NCI-H146 treated with DMSO at 0.1 percent for 48 hours (cell line): ENCODE results near the gene DPY30.

Source experiments
- DNase-seq: peaks from one replicate; lab custom pipeline; 2025; ENCODE audit not compliant: unreplicated experiment; lab: John Stamatoyannopoulos, UW

DPY30 gene

DNA sequence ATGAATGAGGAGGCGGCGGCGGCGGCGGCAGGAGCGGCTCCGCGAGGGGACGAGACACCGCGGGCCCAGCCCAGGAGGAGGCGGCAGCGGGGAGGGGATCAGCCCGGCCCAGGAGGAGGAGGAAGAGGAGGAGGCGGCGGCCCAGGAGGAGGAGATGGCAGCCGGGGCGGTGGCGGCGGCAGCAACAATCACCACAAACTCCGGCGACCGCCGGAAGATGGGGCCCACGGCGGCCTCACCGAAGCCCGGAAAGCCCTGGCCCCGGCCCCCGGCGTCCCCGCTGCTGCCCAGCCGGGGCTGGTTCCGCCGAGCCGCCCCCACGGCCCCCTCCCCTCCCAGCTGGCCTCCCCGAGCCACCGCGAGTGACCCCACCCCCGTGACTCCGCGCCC lies 29.3 kb downstream of the DPY30 start:
- DNase-seq: peak; percentile 12

DNA sequence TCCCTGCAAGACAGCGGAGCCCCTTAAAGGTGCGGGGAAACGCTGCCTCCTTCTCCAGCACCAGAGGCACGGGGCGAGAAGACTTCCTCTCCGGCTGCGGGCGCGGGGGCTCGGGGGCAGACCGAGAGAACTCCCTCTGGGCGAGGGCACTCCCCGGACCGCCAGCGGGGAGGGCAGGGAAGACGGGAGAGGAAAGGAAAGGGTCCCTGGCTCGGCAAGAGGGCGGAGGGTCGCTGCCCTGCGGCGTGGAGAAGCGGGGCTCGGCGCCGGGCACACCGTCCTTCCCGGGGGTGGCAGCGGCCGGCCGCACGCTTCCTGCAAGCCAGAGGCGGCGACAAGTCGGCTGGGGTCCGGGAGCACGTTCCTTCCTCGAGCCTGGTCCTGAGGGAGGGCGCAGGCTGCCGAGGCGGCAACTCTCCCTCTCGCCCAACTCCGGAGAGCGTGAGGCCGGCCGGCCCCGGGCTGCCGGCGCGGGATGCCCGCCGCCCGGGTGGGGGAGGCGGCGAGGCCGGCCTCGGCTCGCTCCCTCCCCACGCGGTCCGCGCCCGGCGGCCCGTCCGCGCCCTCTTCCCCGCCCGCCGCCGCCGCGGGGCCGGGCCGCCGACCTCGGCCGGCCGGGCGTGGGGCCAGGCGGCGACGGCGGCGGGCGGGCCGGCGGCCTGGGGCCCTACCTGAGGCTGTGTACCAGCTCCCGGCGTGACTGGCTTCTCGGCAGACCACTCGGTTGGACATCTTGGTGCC lies 29.9 kb downstream of the DPY30 start:
- DNase-seq: no peak

DNA sequence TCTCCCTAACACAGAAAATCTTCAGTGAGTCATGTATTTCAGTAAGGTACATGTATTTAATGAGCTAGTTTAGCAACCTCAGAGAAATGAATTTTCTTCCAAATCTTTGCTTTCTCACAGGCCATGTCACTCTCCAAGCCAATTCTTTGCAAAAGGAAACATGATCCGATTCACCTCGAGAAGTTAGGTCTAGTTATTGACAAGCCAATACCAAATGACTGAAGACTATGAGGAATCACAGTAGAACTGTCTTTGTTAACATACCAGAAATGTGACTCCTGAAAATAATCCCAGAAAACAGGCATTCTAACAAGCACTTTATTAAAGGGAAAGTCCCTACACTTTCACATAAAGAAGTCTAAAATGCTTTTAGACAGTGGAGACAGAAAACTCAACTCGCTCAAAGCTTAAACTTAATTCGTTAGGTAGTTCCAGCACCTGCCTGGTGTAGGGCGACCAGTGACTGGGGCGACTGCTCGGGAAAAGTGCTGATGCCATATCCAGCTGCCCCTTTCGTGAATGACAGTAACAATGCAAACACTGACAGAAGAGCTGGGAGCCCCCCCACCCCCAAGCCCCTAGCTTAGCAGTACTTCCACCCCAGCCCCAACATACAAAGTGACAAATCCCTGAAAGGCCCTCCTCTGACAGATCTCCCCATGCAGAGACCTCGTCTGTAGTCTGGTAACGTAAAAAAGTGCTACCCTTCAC lies 30.6 kb downstream of the DPY30 start:
- DNase-seq: peak; percentile 20

DNA sequence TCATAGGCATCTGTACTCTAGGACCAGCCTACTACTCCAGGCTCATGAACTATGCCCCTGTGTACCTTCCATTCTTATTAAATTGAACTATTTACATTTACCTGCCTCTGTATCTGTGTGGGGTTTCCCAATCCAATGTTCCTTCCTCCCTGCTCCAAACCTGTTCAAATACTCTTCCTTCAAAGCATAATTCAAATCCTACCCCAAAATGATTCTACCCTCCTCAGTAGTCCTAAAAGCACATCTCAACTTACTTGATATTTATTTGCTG lies 32.5 kb downstream of the DPY30 start:
- no peak for DNase-seq

DNA sequence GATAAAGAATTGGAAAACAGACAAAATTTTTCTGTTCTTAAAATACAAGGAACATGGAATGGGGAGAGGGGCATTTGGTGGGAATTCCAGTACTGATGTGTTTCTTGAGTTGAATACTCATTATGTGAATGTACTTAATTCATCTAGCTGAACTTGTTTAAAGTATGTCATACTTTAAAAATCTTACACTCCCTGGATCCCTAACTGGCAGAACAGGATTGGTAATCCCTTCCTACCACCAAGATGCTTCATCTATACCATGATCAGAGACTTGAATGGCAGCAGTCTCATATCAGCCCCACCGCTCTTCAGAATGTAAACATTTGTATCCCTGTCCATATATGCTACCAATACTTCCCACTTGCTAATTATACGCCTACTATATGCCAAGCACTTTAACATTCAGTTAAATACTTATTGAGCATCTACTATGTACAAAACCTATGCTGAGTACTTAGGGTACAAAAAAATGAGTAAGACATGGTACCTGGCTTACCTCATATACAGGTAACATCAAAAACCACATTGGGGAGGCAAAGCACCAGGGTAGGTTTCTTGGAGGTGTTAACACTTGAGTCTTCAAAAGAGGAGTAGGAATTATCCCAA lies 34.1 kb downstream of the DPY30 start:
- no peak for DNase-seq

DNA sequence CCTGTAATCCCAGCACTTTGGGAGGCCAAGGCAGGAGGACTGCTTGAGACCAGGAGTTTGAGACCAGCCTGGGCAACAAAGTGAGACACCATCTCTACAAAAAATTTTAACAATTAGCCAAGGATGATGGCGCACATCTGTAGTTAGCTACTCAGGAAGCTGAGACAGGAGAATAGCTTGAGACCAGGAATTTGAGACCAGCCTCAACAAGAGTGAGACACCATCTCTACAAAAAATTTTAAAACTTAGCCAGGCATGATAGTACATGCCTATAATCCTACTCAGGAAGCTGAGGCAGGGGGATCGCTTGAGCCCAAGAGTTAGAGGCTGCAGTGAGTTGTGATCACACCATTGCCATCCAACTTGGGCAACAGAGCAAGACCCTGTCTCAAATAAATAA lies 35.8 kb downstream of the DPY30 start:
- no peak for DNase-seq

DNA sequence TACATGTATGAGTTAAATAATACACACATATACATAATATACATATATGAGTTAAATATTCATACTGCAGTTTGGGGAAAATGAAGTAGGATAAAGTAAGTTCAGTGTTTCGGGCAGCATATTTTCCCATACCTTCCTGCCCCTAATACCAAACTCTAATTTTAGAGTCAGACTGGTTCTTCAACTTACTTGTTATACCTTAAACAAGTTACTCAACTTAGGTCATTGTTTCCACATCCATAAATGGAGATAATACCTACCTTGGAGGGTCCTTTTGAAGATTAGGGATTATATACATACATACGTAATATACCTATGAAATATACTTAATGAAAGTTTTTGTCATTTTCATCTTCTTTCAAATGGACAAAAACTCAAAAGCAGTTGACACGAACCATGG lies 37.2 kb downstream of the DPY30 start:
- DNase-seq: no peak

DNA sequence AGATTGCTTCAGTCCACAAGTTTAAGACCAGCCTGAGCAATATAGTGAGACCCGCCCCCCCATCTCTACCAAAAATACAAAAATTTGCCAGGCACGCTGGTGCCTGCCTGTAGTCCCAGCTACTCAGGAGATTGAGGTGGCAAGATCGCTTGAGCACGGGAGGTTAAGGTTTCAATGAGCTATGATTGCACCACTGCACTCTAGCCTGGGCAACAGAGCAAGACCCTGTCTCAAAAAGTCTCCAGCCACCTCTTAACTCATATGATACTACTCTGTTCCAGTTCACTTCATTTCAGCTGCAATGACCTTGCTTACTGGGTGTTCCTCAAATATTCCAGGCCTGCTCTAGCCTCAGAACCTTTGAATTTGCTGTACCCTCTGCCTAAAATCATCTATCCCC lies 40.2 kb downstream of the DPY30 start:
- no peak for DNase-seq

DNA sequence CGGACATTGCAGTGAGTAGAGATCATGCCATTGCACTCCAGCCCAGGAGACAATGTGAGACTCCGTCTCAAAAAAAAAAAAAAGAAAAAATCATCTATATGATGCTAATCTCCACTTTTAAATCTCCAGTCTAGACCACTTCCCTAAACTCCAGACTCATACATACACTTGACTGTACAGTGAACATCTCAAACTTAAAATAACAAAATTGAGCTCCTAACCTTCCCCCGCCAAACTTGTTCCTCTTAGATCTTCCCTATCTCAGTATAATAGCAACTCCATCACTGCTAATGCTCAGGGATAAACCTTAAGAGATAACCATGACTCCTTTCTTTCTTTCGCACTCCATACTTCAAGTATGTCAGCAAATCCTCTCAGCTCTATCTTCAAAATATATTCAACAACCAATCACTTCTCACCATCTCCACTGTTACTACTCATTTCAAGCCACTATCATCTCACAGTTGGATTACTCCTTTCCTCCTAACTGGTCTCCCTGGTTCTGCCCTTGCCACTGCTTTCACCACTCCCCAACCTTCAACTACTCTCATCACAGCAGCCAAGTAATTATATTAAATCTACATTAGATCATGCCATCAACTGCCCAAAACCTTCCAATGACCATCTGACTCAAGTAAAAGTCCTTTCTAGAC lies 40.7 kb downstream of the DPY30 start:
- DNase-seq: no peak

DNA sequence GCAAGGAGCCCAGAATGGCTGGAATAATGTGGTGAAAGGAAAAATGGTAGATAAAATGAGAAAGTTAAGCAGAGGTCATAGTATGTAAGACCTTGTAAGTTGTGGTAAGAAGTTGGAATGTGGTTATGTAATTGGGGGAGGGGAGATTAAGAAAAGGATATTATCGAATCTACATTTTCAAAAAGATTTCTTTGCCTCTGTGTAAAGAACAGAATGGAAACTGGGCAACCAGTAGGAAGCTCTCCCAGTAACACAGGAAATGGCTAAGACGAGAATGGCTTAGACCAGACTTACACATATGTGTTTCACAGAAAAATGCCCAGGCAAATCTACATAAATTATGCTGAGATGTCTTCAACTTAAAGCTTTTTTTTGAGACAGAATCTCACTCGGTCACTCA lies 42.0 kb downstream of the DPY30 start:
- DNase-seq: no peak

DNA sequence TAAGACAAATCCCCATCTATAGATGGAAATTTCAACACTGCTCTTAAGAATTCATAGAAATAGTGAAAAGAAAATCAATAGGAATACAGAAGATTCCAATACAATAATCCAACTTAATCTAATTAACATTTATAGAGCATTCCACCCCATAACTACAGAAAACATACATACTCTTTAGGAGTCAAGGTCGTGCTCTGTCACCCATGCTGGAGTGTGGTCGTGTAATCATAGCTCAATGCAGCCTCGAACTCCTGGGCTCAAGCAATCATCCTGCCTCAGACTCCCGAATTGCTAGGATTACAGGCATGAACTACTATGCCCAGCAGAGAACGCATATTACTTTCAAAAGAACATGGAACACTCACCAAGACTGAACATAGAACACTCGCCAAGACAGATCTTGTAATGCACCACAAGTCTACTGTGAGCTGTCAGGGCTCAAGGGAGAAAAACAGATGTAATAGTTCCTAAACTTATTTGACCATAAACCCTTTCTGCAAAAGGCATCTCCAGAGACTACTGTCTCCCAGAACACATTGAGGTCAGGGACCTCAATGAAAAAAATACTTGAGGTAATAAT lies 42.9 kb downstream of the DPY30 start:
- DNase-seq: no peak

DNA sequence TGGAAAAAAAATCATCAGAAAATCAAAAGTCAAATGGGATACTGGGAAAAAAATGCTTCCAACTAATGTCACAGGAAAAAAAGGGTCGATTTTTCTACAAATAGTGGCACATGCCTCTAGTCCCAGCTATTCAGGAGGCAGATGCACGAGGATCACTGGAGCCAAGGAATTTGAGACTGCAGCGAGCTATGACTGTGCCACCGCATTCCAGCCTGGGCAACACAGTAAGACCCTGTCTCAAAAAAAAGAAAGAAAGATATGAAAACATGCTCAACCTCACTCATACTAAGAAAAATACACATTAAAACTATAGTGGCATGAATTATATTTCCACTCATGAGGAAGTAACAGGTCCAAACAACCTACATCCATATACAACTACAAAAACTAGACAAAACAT lies 46.7 kb downstream of the DPY30 start:
- DNase-seq: no peak

DNA sequence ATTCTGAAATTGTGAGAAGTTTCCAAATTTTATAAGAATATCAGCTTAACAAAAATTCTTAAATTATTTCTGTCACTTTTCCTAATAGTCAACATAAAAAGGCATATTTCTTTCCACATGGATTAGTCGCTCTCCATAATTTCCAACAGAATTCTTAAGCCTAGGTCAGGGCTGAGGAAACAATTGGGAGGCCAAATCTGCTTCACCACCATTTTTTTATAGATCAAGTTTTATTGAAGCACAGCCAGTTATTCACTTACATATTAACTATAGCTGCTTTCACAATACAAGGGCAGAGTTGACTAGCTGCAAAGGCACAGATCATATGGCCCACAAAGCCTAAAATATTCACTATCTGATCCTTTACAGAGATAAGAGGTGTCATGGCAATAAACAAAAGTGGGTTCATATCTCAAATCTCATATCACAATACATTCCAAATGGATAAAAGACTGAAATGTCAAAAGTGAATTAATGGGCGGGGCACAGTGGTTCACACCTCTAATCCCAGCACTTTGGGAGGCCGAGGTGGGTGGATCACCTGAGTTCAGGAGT lies 47.5 kb downstream of the DPY30 start:
- no peak for DNase-seq

DNA sequence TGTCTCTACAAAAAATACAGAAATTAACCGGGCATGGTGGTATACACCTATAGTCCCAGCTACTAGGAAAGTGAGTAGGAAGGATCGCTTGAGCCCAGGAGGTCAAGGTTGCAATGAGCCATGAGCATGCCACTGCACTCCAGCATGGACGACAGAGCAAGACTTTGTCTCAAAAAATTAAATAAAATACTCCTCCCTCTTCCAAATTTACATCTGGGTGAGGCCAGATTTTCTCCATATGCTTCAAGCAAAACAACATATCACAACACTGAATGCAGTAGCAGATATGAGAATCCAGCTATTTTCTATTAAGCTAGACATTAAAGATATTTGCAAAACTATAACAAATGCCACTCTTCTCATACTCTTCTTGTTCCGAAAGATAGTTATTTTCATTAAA lies 49.7 kb downstream of the DPY30 start:
- no peak for DNase-seq

DNA sequence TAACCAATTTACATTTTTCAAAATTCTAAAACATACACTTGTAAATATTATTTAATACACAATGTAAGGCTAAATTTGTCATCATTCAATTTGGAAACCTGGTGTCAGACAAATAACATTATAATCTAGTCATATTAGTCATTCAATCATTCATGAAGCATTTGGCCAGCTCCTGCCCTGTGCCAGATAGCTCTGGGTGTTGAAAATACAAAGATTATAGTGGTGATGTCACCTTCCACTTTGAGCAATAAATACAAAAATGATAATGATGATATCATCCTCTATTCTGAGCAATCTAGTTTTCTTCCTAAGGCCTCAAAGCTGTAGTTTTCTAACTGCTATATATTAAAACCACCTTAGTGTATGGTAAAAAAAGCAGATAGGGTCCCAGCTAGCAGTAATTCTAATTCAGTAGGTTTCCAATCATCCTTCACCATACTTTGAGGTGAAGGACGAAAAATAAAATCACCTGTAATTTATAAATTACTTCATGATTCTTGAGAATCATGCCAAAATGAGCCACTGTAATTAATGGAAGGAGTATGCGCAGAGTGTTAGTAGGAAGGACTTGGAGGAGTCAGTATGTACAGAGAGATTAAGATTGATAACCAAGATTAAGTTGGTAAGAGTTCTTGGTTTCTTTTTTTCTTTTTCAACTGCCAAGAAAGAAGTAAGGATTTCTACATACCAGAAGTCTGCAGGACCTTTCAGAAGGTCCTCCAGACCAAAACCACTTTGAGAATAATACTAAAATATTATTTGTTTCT lies 52.0 kb downstream of the DPY30 start:
- no peak for DNase-seq

DNA sequence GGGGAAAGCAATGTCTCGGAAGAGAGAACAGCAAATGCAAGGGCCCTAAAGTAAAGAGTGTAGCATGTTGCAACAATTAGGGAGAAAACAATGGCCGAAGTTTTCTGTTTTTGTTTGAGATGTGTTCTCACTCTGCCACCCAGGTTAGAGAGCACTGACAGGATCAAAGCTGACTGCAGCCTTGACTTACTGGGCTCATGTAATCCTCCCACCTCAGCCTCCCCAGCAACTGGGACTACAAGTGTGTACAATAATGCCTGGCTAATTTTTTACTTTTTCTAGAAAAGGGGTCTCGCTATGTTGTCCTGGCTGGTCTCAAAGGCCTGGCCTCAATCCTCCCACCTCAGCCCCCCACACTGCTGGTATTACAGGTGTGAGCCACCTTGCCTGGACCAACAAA lies 52.7 kb downstream of the DPY30 start:
- DNase-seq: no peak

DNA sequence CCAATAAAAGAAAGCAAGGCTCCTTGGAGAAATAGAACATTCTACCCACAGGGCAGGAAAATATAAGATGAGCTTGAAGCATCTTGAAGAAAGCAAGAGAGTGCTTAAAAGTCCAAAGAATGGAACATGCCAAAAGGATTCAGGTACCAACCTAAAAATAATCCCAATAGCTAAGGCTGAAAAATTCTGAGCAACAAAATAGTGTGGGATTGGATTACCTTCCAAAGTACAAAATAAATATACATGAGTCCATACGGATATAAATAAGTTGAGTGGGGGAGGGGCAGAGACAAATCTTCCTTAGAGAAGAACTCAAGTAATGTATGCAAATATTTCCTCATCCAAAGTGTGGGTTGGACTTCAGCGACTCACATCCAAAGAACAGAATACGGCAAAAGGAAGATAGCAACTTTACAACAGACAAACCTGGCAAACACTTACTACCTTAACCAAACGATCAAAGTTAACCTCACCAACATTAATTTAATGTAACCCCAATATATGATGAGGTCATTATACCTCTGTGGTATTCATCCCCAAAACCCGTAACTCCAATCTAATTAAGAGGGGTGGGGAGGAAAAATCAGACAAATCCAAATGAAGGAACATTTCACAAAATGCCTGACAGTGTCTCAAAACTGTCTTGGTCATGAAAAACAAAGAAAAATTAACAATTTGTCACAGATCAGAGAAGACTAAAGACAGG lies 55.7 kb downstream of the DPY30 start:
- no peak for DNase-seq

DNA sequence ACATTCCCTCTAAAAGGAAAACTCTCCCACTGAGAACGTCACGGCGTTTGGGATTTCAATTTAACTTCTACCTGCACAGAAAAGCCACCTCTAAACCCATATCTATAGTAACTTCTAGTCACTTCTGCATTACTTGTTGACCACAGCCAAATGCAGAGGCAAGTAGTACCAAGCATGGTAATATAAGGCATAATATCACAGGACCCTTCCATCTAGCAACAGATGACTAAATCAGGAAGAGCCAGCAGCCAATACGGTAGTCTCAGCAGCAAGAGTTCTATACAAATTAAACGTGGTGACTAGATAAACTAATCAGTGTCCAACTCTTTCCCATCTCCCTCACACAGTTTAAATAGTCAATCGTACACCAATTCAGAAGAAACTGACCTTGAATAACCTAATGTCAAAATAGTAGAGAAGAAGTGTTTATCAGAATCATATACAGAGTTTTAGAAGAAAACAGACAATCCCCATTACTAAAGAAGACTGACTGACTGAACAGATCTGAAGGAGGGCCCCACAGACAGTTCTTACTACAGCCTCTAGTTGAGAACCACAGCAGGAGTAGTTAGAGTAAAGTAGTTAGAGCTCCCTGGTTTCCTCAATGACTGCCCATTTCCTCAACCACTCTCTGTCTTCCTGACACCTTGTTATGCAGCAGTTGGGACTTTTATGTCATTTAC lies 58.8 kb downstream of the DPY30 start:
- DNase-seq: no peak

DNA sequence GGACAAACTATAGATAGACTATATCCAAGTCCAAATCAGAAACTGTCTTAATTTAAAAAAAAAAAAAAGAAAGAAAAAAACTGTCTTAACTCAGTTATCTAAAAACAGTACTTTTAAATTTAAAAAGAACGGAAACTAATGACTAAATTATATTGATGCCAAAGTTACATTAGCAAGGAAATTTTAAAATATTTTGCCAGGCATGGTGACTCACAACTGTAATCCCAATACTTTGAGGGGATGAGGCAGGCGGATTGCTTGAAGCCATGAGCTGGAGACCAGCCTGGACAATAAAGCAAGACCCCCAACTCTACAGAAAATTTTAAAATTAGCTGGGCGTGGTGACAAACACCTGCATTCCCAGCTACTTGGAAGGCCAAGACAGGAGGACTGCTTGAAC lies 59.6 kb downstream of the DPY30 start:
- DNase-seq: no peak

DNA sequence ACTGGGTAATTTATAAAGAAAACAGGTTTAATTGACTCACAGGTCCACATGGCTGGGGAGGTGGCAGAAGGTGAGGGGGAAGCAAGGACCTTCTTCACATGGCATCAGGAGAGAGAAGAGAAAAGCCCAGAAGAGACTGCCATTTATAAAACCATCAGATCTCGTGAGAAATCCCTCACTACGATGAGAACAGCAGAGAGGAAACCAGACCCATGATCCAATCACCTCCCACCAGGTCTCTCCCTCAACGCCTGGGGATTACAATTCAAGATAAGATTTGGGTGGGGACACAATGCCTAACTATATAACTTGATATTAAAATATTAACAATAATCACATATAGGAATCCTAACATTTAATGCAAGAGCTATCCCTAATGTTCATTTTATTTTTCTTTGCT lies 60.6 kb downstream of the DPY30 start:
- DNase-seq: no peak
